IPS-NIHi7 (cell line): ENCODE results near the gene MED12L.

ENCODE experiments used
- DNase-seq: peaks from one replicate; pipeline ENCODE4 v3.0.0; 2012; ENCODE audit warnings: mixed read lengths; ENCODE audit errors: extremely low spot score

The MED12L gene

DNA sequence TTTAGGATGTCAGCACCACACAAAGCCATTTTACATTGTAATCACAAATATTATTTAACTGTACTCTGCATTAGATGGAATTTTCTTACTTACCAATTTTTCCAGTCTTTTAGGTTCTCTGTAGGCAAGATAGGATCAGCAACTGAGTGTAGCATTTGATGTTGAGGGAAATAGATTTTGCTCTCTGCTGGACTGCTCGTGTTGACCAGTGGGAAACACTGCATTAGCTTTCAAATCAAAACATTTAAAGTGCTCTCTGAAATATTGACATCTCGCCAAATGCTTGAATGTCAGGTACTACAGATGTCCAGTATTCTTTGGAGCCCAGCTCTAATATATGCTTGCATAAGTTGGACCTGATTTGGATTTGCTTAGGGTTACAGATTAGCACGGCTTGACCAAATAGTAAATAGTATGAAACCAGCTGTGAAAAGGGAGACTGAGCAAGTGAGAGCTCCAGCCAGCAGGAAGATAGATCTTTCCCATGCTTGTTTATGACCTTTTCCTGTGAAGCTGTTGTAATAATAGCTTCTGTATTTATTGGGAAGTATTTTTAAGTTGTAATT, 163.4 kb downstream of the MED12L start:
- DNase-seq = no peak

DNA sequence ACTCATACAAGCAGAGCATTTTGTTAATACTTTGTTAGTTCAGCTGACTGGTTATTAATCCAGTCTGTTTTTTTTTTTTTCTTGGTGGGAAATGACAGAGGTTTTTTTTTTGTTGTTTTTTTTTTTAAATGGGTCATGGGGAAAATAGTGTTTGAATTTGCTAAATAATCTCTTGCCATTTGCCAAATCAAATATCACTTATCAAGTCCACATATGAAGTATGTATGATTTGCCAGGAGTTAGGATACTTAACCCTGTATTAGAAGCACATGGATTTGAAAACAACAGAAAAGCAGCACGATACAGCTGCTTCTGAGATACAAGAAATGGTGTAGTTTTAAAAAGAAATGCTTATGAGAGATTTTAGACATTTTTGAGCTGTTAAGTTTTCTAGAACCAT, 171.3 kb downstream of the MED12L start:
- no peak for DNase-seq

DNA sequence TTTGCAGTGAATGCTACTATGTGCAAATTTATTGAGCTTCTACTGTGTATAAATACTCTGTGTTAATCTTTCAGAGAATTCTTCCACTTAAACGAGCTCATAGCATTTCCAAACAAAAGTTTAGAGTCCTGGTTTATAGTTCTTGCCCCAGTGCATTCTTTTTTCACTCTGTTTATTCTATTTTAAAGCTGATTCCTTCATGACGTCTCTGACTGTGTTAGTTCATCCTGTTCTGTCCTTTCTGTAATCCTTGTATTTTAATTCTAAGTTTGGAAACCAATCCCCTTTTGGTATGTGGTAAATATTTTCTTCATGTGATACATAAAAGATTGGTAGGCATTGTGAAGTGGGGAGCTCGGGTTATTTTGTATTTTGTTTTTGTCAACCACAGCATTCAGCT, 174.2 kb downstream of the MED12L start:
- no peak for DNase-seq

DNA sequence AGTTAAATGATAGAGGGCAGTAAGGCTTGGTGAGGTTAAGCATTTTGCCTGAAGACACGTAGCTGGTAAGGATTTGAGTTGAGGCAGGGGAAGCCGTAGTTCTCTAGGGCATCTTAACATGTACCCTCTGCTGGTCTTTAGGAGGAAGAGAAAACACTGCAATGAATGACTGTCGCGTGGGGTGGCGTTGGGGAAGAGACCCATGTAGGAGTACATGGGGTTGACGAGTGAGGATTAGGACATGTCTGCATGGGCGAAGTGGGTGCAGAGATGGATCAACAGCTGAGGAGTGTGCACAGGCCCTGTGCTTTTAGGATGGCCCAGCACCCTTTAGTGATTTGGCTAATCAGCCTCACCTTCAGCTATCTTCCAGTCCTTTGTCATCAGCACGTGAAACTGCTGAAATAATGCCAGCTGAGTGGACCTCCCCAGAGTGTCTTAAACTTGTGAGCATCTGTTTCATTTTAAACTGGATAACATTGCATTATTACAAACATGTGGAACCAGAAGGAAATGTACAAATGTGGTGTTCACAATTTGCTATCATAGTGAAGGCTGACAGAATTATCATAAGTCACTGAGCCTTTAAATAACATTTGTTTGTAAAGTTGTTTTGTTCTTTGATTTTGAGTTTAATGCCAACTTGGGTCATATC, 177.5 kb downstream of the MED12L start:
- no peak for DNase-seq

DNA sequence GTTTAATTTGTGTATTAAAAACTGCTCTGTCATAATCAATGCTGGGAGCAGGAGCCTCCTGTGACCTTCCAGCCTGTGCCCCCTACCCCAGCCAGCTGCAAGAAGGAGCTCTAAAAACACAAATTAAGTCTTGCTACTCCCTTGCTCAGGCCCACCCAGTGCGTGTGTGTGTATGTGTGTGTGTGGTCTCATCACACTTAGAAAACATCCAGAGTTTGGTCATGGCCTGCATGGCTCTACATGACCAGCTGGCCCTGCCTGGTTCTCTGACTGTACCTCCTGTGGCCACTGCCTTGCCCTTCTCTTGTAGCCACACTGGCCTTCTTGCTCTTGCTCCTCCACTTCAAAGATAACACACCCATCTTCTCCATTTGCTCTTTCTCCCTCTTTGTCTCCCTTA, 179.1 kb downstream of the MED12L start:
- DNase-seq = no peak

DNA sequence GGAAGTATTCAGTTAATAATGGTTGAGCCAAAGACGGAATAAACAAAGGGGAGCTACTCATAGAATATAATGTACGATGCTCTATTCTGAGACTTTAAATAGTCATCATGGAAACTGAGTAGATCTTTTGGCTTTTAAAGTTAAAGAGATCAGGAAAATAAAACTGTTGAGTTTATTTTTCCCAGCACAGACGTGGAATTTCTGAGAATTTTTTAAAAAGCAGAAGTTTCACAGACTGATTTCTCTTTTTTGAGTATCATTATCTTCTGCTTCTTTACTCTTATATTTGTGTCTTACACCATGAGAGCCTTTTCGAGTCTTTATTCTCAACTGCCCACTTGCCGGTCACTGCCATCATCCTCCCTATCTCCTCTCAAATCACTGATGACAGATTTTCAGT, 179.7 kb downstream of the MED12L start:
- DNase-seq = no peak

DNA sequence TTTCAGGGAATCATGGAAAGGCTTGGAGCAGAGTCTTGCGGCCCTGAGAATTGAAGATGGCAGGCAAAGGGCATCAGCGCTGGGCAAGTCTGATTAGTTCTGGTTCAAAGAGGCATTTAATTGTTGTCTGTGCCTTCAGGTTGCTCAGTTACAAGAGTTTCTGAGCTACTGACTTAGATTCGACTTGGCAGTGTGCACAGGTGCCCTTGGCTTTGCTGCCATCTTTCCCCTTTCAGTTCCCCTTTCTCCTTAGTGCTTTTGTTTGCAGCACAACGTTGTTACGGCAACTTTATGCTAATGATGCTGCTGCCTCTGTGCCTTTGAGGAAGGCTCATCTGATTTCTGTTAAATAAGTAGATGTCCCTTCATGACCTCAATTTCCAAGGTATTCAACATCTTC, 180.4 kb downstream of the MED12L start:
- peak; percentile 31 for DNase-seq

DNA sequence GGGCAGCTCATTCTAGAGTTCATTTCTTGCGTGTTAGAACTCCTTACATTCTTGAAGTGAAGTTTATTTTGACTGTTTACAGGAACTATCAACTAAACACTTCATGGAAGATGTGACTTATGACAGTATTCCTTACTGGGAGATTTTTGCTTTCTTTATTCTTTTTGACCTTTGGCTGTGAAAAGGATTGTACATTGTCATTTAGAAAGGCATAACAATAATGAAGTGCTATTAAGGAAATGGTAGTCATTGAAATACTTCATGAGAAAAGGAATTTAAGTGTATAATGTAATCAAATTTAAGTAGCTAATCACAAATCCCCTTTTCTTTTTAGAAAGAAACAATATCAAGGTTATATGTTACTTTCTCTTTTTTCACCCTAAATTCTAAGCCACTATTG, 181.6 kb downstream of the MED12L start:
- no peak for DNase-seq

DNA sequence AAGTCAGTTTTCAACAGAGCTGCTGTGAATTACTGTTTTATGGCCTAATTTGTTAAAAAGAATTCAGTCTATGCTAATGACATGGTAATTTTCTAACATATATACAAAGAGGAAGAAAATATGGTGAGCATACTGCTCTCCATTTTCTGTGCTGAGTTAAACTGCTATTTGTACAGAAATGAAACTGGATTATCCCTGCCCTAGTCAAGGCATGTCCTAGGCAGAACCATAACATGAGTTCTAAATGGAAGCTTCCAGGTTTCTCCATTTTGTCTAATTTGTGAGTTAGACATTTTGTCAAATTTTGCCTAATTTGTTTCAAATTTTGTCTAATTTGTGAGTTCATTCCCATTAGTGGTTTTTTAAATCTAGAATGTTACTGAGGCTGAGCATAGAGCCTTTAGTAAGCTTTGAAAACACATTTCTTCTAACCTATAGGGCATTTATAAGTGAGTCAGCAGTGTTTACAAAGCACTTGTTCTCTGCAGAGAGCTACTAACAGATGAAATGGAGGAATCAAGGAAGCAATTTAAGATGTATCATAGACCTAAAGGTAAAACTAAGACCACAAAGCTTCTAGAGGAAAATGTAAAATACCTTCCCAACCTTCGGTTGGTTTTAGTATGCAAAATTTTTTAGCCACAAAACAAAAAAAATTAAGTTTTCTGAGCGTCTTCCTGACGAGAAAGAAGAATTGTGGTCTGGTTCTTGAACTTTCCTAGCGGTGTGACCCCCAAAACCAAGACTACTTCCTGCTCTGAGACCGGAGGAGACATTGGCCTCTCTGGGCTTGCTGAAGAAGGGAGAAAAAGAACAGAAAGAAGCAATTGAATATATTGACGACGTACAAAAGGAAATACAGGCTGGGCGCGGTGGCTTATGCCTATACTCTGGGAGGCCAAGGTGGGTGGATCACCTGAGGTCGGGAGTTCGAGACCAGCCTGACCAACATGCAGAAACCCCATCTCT, 183.1 kb downstream of the MED12L start:
- no peak for DNase-seq

DNA sequence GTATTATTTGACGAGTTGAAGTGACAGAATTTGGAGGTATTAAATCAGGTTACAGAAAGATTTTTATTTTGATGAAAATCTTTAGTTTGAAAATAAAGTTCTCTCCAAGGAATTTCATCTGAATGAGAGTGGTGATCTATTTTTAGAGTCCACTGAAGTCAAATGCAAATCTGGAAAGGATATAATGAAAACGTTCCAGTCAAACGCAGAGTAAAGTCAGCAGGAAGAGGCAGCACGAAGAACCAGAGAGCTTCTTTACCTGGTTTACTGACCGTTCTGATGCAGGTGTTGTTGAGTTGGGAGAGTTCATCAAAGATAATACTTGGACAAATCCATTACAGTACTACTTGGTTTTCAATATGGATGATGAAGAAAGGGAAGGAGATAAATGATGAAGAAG, 184.2 kb downstream of the MED12L start:
- no peak for DNase-seq

DNA sequence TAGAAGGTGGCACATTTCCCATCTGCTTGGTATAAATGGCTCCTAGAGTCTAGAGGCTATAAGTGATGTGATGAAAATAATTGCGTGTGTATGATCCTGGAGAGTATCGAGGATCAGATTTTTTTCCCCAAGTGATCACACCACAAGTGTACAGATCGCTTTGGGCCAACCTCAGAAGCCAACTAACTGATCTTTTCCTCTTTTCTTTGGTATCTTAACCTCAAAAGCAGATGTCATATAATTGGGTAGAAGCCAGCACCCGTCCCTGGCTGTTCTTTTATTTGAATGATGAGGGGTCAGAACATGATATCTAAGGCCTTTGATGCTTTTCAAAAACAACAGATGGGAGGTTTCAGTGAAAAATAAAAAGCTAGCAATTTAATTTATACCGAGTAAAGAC, 189.6 kb downstream of the MED12L start:
- no peak for DNase-seq

DNA sequence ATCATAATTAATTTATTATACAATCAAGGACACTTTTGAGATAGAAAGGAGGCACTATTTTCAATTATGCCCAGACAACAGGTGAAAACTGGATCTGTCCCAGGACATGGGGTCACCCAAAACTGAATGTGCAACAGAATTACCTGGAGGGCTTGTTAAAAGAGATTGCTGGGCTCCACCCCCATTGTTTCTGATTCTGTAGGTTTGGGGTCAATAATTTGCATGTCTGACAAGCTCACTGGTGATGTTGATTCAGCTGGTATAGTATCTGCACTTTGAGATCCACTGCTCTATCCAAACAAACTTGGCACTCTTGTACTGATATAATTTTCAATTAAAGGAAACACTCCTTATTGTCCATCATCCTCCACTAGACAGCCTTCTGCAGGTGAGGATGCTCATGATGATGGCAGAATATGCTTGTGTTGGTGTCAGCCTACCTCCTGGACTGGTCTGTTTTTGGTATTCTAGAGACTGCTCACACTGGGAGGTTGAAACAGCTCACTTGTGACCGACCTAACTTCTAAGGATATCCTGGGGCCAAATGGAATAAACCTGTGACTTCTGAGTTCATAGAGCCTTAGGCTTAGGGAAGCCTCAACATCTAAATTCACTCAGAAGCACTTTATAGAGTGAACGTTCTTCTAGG, 190.7 kb downstream of the MED12L start:
- no peak for DNase-seq

DNA sequence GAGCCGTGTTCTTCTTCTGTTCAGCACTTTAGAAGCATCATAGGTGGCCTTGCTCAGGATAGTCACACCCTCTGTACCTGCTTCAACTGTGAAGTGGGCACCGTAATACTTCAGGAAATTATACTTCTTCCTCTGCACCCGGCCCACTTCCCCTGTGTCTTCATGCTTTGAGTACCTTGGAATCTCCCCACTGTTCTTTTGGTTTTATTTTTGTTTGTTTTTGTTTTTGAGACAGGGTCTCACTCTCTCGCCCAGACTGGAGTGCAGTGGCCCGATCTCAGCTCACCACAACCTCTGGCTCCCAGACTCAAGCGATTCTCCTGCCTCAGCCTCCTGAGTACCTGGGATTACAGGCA, 191.2 kb downstream of the MED12L start:
- no peak for DNase-seq

DNA sequence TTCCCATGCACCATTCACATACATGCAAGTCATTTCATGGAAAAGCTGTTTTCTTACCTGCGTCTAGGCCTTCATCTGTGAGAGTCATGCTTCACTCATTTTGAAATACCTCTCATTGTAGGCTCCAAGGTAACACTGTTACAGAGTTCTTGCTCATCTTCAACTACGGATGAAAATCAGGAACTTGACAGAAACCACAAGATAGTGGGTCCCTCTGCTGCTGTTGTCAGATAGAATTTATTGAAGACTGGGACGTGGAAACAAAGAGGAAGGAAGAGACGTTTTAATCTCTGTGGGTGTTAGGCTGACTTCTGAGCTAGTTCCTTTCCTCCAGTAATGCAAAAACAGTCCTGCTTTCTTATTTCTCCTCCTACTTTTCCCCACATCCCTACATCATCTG, 192.8 kb downstream of the MED12L start, which contains the start of gene P2RY14:
Gene P2RY14 (minus strand): TSS at position 313 of the 400 bp plus-strand sequence. CDS start 64,226 bp downstream, outside the sequence.
- no peak for DNase-seq

DNA sequence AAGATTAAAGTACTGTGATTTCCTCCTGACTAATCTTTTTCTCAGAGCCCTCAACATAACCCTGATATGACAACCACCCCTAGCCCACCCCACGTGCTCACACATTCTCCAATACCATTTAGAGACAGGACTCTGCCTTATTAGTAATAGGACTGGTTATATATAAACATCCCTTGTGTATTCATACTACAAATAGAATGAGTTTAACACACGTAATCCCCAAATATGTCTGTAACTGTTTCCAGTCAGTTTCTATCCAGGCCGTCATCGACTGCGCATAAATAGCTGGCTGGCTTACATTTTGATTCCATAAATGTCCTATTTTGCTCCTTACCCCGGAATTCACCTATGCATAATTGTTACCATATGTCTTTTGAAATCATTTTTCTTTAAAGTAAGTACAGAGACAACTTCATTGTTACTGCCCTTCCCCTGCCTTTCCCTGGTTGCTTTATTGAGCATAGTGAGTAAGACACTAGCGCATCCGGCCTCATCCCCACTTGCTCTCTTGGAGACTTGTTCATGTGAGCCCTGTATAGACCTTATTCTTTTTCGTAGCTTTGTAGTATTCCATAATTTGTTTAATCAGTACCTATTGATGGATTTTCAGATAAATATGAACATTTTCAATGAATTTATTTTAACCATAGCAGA, 196.3 kb downstream of the MED12L start:
- no peak for DNase-seq

DNA sequence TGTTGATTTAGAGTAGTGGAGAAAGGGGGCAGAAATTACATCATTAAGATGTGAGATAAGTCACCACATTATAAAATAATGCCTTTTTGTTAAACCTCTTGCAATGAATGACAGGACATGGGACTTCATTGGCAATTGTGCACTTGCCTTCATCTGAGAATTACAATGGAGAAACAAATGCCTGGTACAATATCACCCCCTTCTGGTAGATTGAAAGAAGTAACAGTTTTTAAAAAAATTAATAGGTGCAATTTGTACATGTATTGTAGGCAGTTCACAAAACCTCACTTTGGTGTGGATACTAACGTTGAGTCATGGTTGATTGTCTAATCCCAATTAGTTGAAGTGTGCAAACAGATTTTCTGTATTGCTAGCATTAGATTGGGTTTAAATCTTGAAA, 197.5 kb downstream of the MED12L start:
- DNase-seq = peak; percentile 45

DNA sequence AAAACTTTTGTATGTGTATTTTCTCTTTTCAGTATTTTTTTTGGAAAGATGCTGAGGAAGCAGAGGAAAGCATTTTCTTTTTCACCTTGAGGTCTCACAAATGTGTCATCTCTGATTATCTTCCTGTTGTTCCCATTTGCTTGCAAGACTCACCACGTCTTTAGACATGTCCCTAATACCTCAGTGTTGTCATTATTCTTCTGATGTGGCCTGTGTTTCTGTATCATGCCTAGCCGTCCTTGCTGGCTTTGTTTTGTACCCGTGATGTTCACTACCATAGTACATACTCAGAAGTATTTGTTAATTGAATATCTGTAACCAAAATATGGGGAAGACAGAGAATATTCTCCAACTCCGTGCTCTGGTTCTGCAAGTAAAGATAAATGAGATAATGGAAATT, 197.9 kb downstream of the MED12L start:
- no peak for DNase-seq

DNA sequence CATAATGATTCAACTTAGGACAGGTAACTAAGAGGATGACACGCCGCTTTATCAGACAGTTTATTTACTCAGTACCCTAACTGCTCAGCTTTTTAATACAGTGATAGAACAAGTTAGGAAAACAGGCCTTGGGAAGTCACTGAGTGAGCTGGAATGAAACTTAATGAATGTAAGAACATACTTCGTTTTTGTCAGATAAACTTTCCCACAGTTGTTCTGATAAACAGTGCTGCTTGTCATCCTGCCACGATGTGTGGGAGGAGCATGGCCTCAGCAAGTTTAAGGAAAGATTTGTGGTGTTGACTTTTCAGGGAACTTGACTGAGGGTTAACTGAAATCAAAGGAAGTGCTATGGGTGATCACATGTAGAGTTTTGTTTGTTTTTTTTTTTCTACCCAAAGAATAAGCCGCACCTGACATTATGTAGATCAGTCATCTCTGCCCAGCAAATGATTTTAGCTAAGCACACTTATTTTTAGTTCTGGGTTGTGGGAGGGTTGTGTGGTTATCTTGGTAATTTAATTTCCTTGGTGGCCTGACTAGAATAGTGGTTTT, 198.5 kb downstream of the MED12L start:
- DNase-seq = no peak

DNA sequence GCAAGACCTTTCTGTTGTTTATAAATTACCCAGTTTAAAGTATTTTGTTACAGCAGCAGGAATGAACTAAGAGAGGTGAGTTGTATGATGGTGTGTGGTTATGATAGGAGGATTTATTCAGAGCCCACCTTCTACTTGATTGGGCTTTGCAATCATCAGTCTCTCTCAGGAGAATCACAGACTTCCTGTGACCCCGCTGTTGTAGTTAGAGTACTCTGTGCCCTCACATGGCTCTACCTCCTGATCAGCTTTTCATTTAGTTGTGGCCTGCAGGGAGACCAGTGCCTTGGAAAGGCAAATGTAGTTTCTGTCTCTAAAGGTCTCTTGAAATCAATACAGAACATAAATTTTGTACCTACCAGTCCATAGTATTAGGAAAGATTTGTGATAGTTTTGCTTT, 200.5 kb downstream of the MED12L start:
- DNase-seq = no peak

DNA sequence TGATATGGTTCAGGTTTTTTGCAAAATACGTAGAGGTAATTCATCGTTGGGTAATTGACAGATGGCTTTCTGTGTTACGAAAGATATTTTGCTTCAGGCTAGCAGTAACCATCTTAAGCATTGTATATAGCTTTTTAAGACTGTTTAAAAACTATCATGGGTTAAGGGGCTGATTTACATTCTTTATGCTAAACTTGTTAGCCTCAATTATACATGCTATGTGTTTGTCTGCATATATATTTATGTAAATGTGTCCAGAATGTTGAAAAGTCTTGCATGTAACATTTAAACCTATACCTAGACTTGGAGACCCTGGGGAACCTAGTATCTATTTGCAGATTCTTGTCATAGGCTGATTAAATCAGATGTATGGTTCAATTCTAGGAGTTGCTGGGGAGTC, 204.0 kb downstream of the MED12L start:
- no peak for DNase-seq

DNA sequence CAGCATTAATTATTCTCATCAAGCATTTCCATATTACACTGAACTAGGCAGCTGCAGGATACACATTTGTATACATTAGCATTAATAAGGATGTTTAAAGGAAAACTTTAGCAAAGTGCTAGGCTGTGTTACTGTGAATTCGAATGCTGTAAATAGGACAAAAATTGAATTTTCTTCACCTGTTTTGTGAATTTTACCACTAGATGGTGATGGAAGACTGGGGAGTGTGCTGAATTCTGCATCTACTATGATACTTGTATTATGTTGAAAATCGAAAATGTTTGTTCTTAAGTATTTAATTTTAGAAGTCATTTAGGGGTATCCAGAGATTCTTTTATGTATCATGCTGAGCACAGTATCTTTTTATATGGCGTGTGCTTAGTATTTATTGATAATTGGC, 205.2 kb downstream of the MED12L start:
- no peak for DNase-seq

DNA sequence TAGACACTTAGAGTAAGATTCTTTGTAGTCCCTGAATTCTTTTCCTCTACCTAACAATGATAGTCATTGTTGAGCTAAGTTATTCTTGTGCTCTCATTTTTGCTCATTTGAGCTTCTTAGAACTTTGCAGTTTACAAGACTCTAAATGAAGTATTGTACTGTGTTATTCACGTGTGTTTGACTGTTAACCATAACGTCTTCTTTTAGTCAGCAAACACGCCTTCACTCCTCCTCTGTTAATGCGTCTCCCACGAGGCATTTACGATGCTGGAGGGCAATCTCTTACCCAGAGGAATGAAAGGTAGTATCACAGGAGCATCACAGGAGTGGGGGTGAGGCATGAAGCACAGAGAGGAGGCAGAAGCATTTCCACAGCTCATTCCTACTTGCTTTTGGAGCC, 207.7 kb downstream of the MED12L start:
- DNase-seq = no peak
